ENCODE measurements around the gene PTPN22. TPM values are rescaled to one million over a fixed set of nuclear protein-coding genes. Genes with fewer than 3 reads are reported as not detected.
A peak's percentile ranks its signal among the peaks of the same experiment; 100 is the strongest.

Gene PTPN22
- total and polyA plus RNA-seq, 9 of the 15 experiments (the other 6 are each of a cell fraction or from before 2014, with no cell fraction given) = 0.45 to 4.6 (median 1.1) TPM

GRCh38 chr1:113835686-113836290 is 35.7 kb downstream of the PTPN22 start (continued):
- TF ChIP-seq CTCF (IDR thresholded peaks at IDR 0.05 in 2 of 3, conservative IDR thresholded peaks at IDR 0.05 in 1 of 3; ENCODE audit: insufficient read depth in 2 of 3, low read depth in 1 of 3, low read length in 3 of 3) = peak in 2 of 3 experiments; percentile 52 to 83; a peak in 4 of 6 replicates
- no peak for TF ChIP-seq NR2C2 (CRISPR knock-in tag; IDR thresholded peaks at IDR 0.05)
- 0 out of 2 replicates have a peak, but pooled peaks have one; percentile 19 for TF ChIP-seq NR2C2 (tag; IDR thresholded peaks at IDR 0.05)

- 91% methylated on average over 2 of the region's 2 CpGs for WGBS (ENCODE audit: insufficient coverage, low coverage, missing lambda C conversion rate)
Measured at GRCh38 chr1:113834716-113835115, 36.8 kb downstream of the PTPN22 start.

More at GRCh38 chr1:113834716-113835115, 36.8 kb downstream of the PTPN22 start:
- H3K9ac ChIP-seq (ENCODE audit: insufficient read depth in 1 of 2, low read depth in 2 of 2, low read length in 2 of 2) = no peak overlapping the region
- CTCF ChIA-PET (ENCODE audit: low intra/inter-chr PET ratio) = interaction anchor here (0.6 to 1.9 kb wide), 4 partner anchors 70 to 954 kb away, joined by 3 to 23 read pairs (median 6); partner anchors contain the start of genes AP4B1, DCLRE1B and OLFML3
- DNase-seq (ENCODE audit: extremely low read depth in 1 of 4, low spot score in 3 of 4) = no peak
- no TSS peak for BruUV-seq (replicated peaks)
- H3K36me3 ChIP-seq (ENCODE audit: control insufficient read depth, insufficient read depth, low read length) = no peaks in the 10 kb centered on the region
- H2AFZ ChIP-seq (ENCODE audit: low read depth, low read length) = no peak overlapping the region
- TF ChIP-seq EP400 (IDR thresholded peaks at IDR 0.05) (no peak), KDM5B (IDR thresholded peaks at IDR 0.05; ENCODE audit: insufficient replicate concordance, low read depth, low read length) (no peak), RREB1 (CRISPR knock-in tag; IDR thresholded peaks at IDR 0.05) (no peak), ZNF274 (IDR thresholded peaks at IDR 0.05; ENCODE audit: borderline replicate concordance, low read depth, low read length) (no peak), L3MBTL2 (IDR thresholded peaks at IDR 0.05) (no peak), SMARCA5 (IDR thresholded peaks at IDR 0.05) (no peak)
- POLR2A ChIA-PET = interaction anchor here (0.6 to 1.9 kb wide), 3 partner anchors 11 to 69 kb away, joined by 3 to 5 read pairs (median 4); no protein-coding TSS in a partner anchor
- no peak overlapping the region for H3K27ac ChIP-seq (ENCODE audit: extremely low read depth, low read depth, low read length)
- no peak for ATAC-seq
- no peaks in the 10 kb centered on the region for H3K9me3 ChIP-seq (replicated peaks; ENCODE audit: control insufficient read depth, insufficient read depth, low read depth, low read length)
- no peak overlapping the region for H3K4me3 ChIP-seq
- in situ Hi-C loops (cut with MboI) = no loop called here
- no peaks in the 10 kb centered on the region for H3K9me1 ChIP-seq (ENCODE audit: control insufficient read depth, insufficient read depth, low read length)
- H4K20me1 ChIP-seq (replicated peaks; ENCODE audit: control insufficient read depth, insufficient read depth, low read length) = no peaks in the 10 kb centered on the region
- H3K4me2 ChIP-seq (ENCODE audit: insufficient read depth, low read length) = no peak overlapping the region
- intact Hi-C loops (cut with micrococcal nuclease) = loop anchor here (1.0 to 5.0 kb wide), 3 partner anchors 71 to 143 kb away; partner anchors contain the start of genes DCLRE1B and OLFML3
- no peak for FAIRE-seq
- no peaks in the 10 kb centered on the region for H3K4me1 ChIP-seq (replicated peaks in 1 of 2; ENCODE audit: control insufficient read depth in 2 of 2, insufficient read depth in 2 of 2, low read length in 2 of 2)
- H3K79me2 ChIP-seq (ENCODE audit: control insufficient read depth, insufficient read depth, low read length) = no peaks in the 10 kb centered on the region
- no peaks in the 10 kb centered on the region for H3K27me3 ChIP-seq (ENCODE audit: control insufficient read depth in 2 of 2, insufficient read depth in 2 of 2, low read length in 2 of 2)

All from K562 (cell line).